Measurements from ENCODE around the gene NRG3.

DNA sequence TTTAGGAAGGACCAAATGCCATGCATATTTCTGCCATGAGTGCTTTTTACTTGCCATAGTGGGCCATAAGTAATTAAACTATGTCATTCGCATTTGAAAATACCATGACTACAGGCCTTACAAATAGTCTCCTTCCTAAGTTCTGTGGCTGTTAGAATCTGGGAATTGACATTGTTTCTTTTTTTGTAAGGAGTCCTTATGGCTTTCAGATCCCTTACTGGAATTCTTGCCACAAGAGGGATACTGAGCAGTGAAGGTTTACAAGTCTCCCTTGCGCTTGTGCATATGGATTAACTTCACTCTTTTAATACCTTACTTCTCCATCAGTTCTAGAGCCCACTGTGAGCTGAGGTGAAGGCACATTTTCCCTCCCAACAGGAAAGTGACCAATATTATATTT lies 166.0 kb downstream of the NRG3 start:
- TF ChIP-seq POLR2AphosphoS5 (IDR thresholded peaks at IDR 0.05; ENCODE audit: borderline replicate concordance, low read depth, low read length): no peak
- TF ChIP-seq EZH2 (IDR thresholded peaks at IDR 0.05): no peak

Measured in SK-N-MC (cell line).